ENCODE measurements around the gene TBX6. TPM values are rescaled to one million over a fixed set of nuclear protein-coding genes. Genes with fewer than 3 reads are reported as not detected.

Gene TBX6
- total and polyA plus RNA-seq, 10 of the 15 experiments (the other 5 are each of a cell fraction or from before 2014, with no cell fraction given), result 0.08 to 0.90 (median 0.31) TPM; not detected in 2

DNA sequence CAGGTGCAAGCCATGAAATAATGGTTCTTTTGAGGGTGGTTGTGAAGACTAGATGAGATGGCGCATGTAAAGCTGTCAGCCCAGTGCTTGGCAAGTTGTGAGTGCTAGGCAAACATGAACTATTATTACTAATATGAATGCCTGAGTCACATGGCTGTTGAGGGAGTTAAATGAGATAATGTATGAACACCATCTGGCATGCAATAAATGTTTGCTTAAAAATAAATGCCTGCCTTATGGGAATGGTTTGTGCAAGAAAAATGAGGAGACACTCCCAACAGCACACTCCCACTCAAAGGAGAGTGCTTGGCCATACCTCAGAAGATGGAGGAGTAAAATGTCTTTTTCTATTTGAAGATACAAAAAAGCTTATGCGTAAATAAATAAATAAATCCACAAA, 27.7 kb upstream of the TBX6 start:
- Histone ChIP-seq H3K79me2 (ENCODE audit: control insufficient read depth, insufficient read depth, low read length) (no peaks in the 10 kb centered on the region; the same call in 1 of the 2 replicates), H2AFZ (ENCODE audit: control insufficient read depth, low read depth, low read length) (no peak overlapping the region), H3K4me2 (ENCODE audit: control insufficient read depth, insufficient read depth) (no peak overlapping the region), H3K36me3 (ENCODE audit: control insufficient read depth in 2 of 2, insufficient read depth in 2 of 2, low read length in 1 of 2) (no peaks in the 10 kb centered on the region; a peak in 1 of 4 replicates), H3K9ac (ENCODE audit: control insufficient read depth, insufficient read depth, low read length) (no peak overlapping the region), H3K4me1 (ENCODE audit: control insufficient read depth, insufficient read depth, low read length) (peaks cover 11% of the 10 kb centered on the region), H3K27me3 (replicated peaks in 1 of 2; ENCODE audit: control insufficient read depth in 2 of 2, insufficient read depth in 2 of 2, low read length in 1 of 2) (no peaks in the 10 kb centered on the region), H3K27ac (ENCODE audit: control insufficient read depth, insufficient read depth) (no peak overlapping the region), H4K20me1 (ENCODE audit: control insufficient read depth, insufficient read depth) (no peaks in the 10 kb centered on the region), H3K9me3 (replicated peaks; ENCODE audit: control insufficient read depth, insufficient read depth, low read length) (no peaks in the 10 kb centered on the region), H3K4me3 (no peak overlapping the region)
- ChIA-PET CTCF (interaction anchor here (0.9 kb wide), 1 partner anchor 35 kb away, joined by 5 read pairs; no protein-coding TSS in a partner anchor), RAD21 (ENCODE audit: unreplicated experiment) (interaction anchor here (1.6 to 1.7 kb wide), 2 partner anchors 8 to 66 kb away, joined by 4 to 5 read pairs; no protein-coding TSS in a partner anchor), SMC1A (ENCODE audit: uncharacterized antibody, unreplicated experiment) (no interaction called here), POLR2A (interaction anchor here (1.5 kb wide), 1 partner anchor 66 kb away, joined by 3 read pairs; no protein-coding TSS in a partner anchor)
- ATAC-seq (no peak), FAIRE-seq (no peak), DNase-seq (ENCODE audit: low read depth, low spot score) (no peak)
- WGBS (ENCODE audit: insufficient coverage, insufficient replicate concordance, low lambda C conversion rate, missing lambda C conversion rate), result 98% methylated on average over 2 of the region's 2 CpGs
- in situ Hi-C loops (cut with MboI) (no loop called here), intact Hi-C loops (cut with micrococcal nuclease; ENCODE audit: unreplicated experiment) (no loop called here)
- no TSS peak for BruUV-seq (replicated peaks)
- no peak for TF ChIP-seq ZBED1 (IDR thresholded peaks at IDR 0.05; ENCODE audit: borderline replicate concordance)
- TF ChIP-seq ETV6 (conservative IDR thresholded peaks at IDR 0.05 in 1 of 2, IDR thresholded peaks at IDR 0.05 in 1 of 2; ENCODE audit: borderline replicate concordance in 1 of 2, low read depth in 1 of 2), result no peak
- TF ChIP-seq, protein P1, sequence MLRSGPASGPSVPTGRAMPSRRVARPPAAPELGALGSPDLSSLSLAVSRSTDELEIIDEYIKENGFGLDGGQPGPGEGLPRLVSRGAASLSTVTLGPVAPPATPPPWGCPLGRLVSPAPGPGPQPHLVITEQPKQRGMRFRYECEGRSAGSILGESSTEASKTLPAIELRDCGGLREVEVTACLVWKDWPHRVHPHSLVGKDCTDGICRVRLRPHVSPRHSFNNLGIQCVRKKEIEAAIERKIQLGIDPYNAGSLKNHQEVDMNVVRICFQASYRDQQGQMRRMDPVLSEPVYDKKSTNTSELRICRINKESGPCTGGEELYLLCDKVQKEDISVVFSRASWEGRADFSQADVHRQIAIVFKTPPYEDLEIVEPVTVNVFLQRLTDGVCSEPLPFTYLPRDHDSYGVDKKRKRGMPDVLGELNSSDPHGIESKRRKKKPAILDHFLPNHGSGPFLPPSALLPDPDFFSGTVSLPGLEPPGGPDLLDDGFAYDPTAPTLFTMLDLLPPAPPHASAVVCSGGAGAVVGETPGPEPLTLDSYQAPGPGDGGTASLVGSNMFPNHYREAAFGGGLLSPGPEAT (IDR thresholded peaks at IDR 0.05; ENCODE audit: low read depth), result no peak
- TF ChIP-seq, protein P2, sequence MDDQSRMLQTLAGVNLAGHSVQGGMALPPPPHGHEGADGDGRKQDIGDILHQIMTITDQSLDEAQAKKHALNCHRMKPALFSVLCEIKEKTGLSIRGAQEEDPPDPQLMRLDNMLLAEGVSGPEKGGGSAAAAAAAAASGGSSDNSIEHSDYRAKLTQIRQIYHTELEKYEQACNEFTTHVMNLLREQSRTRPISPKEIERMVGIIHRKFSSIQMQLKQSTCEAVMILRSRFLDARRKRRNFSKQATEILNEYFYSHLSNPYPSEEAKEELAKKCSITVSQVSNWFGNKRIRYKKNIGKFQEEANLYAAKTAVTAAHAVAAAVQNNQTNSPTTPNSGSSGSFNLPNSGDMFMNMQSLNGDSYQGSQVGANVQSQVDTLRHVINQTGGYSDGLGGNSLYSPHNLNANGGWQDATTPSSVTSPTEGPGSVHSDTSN (IDR thresholded peaks at IDR 0.05; ENCODE audit: insufficient replicate concordance, low read depth, low read length), result no peak
- no peak for TF ChIP-seq CHD4 (IDR thresholded peaks at IDR 0.05)
- TF ChIP-seq, protein P3, sequence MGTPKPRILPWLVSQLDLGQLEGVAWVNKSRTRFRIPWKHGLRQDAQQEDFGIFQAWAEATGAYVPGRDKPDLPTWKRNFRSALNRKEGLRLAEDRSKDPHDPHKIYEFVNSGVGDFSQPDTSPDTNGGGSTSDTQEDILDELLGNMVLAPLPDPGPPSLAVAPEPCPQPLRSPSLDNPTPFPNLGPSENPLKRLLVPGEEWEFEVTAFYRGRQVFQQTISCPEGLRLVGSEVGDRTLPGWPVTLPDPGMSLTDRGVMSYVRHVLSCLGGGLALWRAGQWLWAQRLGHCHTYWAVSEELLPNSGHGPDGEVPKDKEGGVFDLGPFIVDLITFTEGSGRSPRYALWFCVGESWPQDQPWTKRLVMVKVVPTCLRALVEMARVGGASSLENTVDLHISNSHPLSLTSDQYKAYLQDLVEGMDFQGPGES (IDR thresholded peaks at IDR 0.05), result no peak
- TF ChIP-seq ASH2L (IDR thresholded peaks at IDR 0.05; ENCODE audit: borderline replicate concordance, low read depth), result no peak
- TF ChIP-seq ZNF274 (IDR thresholded peaks at IDR 0.05; ENCODE audit: insufficient read depth, insufficient read length), result no peak
- no peak for TF ChIP-seq RCOR1 (conservative IDR thresholded peaks at IDR 0.05; ENCODE audit: low read depth, low read length)
- no peak for TF ChIP-seq EGR1 (IDR thresholded peaks at IDR 0.05; ENCODE audit: borderline replicate concordance in 1 of 2, low read depth in 2 of 2, low read length in 2 of 2)
- TF ChIP-seq FOXK2 (IDR thresholded peaks at IDR 0.05), result no peak
- no peak for TF ChIP-seq STAT3 (IDR thresholded peaks at IDR 0.05; ENCODE audit: low read depth, low read length)
- no peak for TF ChIP-seq PML (IDR thresholded peaks at IDR 0.05; ENCODE audit: low read length)

Data from GM12878 (cell line).